Retina (tissue), 1 donor: ENCODE data around the gene GRM4.

Source experiments
- DNase-seq: peaks from one replicate; pipeline ENCODE4 v3.0.0-alpha.2; 2016

GRM4 gene

GRCh38 chr6:34106421-34106820 is 39.5 kb downstream of the GRM4 start:
- no peak for DNase-seq

DNA sequence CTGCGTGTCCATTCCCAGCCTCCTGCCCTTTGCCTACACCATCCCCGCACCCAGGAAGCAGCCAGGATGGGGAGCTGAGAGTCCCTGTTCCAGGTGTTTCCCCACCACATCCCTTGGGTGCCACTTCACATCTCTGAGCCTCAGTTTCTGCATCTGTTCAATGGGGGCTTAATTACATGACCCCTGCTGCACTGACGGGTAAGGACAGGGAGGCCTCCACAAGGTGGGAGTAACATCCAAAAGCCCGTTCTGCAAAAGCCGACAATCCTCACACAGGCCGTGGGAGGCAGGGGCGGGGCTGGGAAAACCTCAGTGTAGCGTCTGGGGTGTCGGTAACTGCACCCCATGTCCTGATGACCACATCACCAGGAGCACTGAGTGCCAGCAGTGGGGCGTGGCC is 41.3 kb downstream of the GRM4 start:
- DNase-seq, result no peak

DNA sequence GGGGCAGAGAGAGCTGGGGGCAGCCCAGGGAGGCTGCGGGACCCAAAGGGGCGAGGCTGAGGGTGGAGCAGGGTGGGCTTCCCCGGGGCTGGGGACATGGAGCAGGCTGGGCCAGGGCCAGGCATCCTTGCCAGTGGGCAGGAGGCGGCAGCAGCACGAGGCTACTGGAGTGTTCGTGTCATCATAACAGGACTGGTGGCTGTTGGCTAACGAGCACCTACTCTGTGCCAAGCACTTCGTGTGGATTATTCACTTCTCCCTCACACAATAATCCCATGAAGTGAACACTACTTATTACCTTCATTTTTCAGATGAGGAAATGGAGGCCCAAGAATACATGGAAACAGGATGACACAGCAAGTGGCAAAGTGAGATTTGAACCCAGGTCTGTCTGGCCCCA is 41.7 kb downstream of the GRM4 start:
- DNase-seq, result no peak

- DNase-seq, result no peak
Observed at GRCh38 chr6:34103321-34103720, 42.6 kb downstream of the GRM4 start.

DNA sequence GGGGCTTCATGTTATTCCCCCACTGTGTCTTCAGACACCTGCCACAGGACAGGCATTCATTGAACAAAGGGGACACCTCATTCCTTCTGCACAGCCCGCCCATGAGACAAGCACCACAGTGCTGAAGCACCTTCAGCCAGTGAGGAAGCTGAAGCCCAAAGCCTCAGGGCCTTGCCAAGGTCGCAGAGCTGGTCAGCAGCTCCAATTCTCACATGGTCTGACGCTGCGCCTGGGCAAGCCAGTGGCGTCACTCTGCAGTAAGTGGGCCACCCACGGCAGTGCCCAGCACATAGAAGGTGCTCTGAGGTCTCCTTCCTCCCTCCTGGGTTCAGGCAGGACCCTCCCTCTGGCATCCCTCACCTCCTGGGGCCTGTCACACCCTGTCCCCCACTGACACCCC is 43.2 kb downstream of the GRM4 start:
- DNase-seq, result no peak

DNA sequence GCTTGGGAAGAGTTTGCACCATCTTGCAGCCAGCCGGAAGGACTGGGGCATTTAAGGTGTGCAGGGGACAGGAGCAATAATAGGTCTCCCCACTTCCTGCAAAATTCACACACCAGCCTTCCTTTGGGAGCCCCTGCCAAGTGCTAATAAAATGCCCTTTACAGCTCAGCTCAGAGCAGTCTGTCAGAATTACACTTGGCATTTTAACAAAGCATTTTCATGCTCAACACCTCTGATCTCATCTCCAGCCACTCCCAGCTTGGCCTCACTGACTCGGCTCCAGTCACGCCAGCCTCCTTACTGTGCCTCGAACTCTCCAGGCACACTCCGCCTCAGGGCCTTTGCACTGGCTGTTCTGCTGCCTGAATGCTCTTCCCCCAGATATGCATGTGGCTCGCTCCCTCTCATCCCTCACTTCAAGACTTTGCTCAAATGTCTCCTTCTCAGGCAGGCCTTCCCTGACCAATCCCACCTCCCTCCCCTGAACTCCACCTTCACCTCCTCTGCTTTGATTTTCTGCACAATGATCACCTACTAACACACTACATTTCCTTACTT is 43.7 kb downstream of the GRM4 start:
- DNase-seq, result no peak

DNA sequence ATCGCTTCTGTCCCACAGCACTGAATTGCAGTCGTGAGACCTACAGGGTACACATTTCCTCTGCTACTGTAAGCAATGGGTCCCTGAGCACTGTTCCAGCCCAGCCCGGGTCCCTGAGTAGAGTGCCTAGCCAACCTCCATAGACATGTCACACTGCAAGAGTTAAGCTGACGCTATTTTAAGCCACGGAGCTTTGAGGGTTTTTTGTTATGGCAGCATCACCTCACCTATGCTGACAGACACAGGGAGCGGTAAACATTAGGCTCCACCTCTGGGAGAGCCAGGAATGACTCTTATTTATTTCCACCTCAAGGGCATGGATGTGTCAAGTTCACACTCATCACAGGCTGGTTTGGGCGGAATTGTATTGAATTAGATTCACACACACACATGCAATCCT is 45.1 kb downstream of the GRM4 start:
- DNase-seq, result no peak

- no peak for DNase-seq
Observed at GRCh38 chr6:34099878-34100277, 46.0 kb downstream of the GRM4 start.

DNA sequence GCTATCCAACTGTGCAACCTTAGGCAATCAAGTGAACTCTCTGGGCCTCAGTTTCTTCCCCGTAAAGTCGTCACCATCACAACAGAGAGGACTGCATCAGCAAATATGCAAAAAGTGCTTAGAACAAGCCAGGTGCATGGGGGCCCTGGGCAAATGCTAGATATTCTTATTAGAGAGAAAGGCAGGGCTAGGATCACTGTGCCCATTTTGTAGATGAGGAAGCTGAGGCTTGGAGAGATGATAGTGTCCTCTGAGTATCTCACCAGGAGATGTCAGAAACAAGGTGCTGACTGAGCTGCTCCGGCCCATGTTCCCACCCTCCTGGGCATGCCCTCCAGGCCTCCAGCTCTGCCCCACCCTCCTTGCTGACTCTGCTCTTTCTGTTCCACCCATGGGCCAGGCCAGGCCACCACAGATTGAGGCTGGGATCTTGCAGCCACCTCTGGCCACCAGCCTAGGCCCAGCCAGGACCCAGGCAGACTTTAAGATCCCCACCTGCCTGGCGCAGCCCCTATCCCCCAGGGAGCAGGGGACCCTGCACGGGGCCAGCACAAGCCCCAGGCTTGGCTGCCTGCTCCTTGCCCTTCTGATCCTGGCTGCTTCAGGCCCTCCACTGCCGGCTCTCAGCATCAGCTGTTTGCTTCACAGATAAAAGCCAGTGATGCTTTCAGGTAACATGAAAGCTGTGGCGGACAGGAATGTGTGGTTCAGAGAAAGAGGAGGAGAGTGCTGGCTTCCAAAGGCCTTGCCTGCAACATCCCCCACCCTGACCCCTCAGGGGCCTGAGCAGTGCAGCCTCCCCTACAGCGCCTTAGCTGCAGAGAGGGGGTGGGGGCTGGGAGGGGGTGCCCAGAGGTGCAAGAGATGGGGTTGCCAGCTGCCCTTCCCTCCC is 47.6 kb downstream of the GRM4 start:
- peak; percentile 29 for DNase-seq

DNA sequence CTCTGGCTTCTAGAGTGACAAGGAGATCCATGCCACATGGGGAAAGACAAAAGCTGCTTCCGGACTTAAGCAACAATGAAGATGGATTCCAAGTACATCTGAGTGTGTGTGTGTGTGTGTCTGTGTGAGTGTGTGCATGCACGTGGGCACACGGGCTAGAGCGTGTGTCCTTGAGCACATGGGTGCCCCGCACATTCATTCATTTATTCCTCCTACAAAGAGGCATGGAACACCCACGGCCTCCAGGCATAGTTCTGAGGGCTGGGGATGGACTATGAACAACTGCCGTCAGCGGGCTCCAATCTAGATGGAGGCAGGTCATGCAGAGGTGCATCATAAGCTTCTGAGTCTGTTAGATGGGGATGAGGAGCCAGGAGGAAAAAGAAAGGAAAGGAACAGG is 49.1 kb downstream of the GRM4 start:
- no peak for DNase-seq

GRCh38 chr6:34096193-34096592 is 49.7 kb downstream of the GRM4 start:
- no peak for DNase-seq

DNA sequence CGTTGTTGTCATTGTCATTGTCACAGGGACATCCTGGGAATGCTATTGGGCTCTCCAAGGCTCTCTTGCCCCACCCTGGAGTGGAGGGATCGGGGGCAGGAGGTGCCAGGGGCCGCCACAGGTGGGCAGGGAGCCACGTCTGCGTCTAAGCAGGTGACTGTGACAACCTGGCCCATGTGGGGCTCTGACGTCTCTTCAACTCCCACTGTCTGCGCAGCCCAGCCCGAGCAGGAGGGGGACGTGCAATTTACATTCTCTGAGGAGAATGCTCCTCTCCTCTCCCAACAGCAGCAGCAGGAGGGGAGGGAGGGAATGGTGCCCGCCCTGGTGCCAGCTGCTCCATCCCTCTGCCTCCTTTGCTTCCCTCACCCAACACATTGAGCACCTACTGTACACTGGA is 50.1 kb downstream of the GRM4 start:
- DNase-seq, result no peak

GRCh38 chr6:34095136-34095505 is 50.8 kb downstream of the GRM4 start:
- no peak for DNase-seq

- no peak for DNase-seq
Observed at GRCh38 chr6:34094474-34095135, 51.3 kb downstream of the GRM4 start.

- DNase-seq, result no peak
Observed at GRCh38 chr6:34093854-34094430, 51.9 kb downstream of the GRM4 start.

- no peak for DNase-seq
Observed at GRCh38 chr6:34093206-34093605, 52.7 kb downstream of the GRM4 start.

GRCh38 chr6:34092631-34093030 is 53.3 kb downstream of the GRM4 start:
- DNase-seq, result no peak

DNA sequence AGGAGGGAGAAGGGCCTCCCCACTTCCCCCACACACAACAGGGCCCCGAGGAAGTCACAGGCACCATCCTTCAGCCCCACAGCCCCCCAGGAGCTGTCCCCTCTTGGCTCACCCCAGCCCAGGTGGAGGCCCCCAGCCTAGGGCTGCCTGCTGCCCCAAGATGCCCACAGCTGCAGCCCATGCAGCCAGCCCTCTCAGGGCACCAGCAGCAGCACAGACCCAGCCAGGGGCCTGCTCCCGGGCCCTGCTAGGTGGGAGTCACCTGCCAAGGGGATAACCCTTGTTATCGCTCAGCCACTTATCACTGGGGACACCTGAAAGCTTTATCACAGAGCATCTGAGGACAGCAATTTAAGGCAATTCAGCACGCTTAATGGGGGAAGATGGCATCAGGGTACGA is 55.0 kb downstream of the GRM4 start:
- DNase-seq, result no peak

DNA sequence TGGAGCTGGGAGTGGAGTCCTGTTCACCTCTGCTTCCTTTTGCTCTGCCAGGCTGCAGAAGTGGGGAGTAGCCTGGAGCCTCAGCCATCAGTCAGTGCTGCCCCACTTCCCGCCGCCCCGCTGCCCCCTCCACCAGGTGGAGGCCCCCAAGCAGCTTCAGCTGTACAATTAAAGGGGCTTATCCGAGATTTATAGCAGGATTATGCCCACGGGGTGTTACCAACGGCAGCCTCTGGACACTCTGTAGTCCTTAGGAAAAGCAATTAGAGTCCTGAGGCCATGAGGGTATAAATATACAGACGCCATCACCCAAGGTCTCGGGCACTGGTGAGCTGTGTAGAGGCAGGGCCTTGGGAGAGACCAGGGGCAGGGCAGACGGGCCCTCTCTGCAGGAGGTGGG is 55.4 kb downstream of the GRM4 start:
- DNase-seq, result no peak

DNA sequence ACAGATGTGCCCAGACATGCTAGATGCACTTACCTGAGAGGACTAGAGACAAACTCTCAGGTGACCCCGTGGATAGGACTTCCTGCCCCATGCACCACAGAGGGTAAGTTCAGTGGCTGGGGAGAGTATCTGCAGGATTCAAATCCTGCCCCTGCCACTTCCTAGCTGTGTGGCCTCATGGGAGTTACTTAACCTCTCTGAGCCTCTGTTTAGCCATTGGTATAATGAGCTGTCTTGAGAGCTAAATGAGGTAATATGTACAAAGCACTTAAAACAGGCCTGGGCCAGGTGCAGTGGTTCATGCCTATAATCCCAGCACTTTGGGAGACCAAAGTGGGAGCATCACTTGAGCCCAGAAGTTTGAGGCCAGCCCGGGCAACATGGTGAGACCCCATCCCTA is 59.3 kb downstream of the GRM4 start:
- no peak for DNase-seq

DNA sequence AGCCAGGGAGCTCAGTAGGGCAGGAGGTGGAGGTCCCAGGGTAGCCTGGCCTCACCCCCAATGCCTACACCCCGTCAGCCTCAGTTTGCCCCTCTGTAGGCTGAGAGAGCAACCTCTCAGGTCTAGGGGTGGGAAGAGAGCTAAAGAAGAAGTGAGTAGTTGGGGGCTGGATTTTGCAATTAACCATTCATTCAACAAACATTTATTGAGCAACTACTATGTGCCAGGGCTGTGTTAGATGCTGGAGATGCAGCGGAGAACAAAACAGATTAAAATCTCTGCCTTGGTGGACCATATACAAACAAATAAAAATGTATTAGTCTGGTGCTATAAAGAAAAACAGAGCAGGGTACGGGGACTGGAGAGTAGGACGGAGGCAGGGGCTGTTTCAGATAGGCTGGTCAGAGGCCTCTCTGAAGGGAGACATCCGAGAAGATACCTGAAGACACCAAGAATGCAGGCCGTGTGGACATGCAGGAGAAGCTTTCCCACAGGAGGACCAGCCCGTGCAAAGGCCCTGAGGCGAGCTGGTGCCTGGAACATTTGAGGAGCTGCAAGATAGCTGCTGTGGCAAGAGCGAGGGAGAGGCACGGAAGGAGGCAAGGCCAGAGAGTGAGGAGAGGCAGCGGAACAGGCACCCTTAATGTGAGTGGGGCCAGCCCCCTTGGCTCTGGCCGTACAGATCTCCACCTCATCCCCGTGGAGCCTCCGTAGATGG is 60.3 kb downstream of the GRM4 start:
- no peak for DNase-seq

DNA sequence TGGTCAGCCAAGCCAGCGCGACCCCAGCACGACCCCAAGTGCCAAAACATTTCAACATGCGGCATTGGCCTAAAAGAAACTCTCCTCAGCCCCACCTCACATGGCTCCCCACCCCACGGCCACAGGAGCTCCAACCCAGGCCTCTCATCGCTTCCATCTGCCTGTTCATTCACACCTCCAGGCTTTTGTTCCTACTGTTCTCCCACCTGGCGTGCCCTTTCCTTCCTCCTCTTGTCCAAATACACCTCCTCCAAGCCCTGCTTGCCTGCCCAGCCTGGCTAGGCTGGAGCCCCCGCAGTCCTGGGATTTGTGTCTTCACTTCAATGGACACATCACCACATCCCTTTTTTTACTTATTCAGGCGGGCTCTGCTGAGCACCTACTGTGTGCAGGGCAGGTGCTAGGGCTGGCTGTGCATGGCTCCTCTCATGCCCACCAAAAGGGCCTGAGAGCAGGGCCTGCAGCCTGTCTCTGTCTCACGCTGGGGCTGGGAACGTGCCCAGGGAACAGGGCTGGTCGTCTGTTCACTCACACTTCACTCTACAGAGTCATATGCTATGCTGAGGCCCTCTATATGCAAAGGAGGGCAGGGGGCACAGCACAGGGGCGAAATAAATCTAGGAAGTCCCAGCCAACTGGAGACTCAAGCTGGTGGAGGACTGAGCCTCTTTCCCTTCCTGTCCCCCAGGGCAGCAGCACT is 61.1 kb downstream of the GRM4 start:
- no peak for DNase-seq
